ENCODE data around the gene KIF26A.
"Not testable (repeated sequence)": the region's sequence is repeated elsewhere in the genome, so short reads cannot be mapped to it uniquely, and the experiment has no call there.

Gene KIF26A

GRCh38 chr14:104145826-104146601 lies 7.6 kb downstream of the KIF26A start:
- no peak for DNase-seq

- no peak for DNase-seq
Measured at GRCh38 chr14:104146651-104147345, 8.4 kb downstream of the KIF26A start.

- no peak for DNase-seq
Measured at GRCh38 chr14:104147346-104148125, 9.1 kb downstream of the KIF26A start.

GRCh38 chr14:104148433-104149277 lies 10.3 kb downstream of the KIF26A start:
- no peak for DNase-seq

- no peak for DNase-seq
Measured at GRCh38 chr14:104149278-104149595, 10.8 kb downstream of the KIF26A start.

GRCh38 chr14:104149617-104150135 lies 11.3 kb downstream of the KIF26A start:
- DNase-seq = no peak

GRCh38 chr14:104150136-104151025 lies 12.0 kb downstream of the KIF26A start:
- DNase-seq = no peak

GRCh38 chr14:104151026-104151381 lies 12.6 kb downstream of the KIF26A start:
- DNase-seq = no peak

GRCh38 chr14:104151566-104152245 lies 13.3 kb downstream of the KIF26A start:
- no peak for DNase-seq

- no peak for DNase-seq
Measured at GRCh38 chr14:104152246-104152575, 13.8 kb downstream of the KIF26A start.

- no peak for DNase-seq
Measured at GRCh38 chr14:104152686-104153393, 14.5 kb downstream of the KIF26A start.

GRCh38 chr14:104153394-104153755 lies 15.0 kb downstream of the KIF26A start:
- DNase-seq = not testable (repeated sequence)

- no peak for DNase-seq
Measured at GRCh38 chr14:104154246-104154645, 15.9 kb downstream of the KIF26A start.

GRCh38 chr14:104155513-104155912 lies 17.1 kb downstream of the KIF26A start:
- no peak for DNase-seq

- no peak for DNase-seq
Measured at GRCh38 chr14:104156142-104156541, 17.8 kb downstream of the KIF26A start.

- DNase-seq = no peak
Measured at GRCh38 chr14:104157016-104157928, 18.9 kb downstream of the KIF26A start.

GRCh38 chr14:104158827-104159798 lies 20.7 kb downstream of the KIF26A start:
- no peak for DNase-seq

GRCh38 chr14:104159990-104160389 lies 21.6 kb downstream of the KIF26A start:
- no peak for DNase-seq

Data from CD4-positive, alpha-beta T cell treated with Interleukin-21 for 1 hour (primary cell).